HG03135 (cell line): Measurements from ENCODE around the gene AGFG1.

Experiments used
- ATAC-seq: cut with Tn5 transposase; IDR thresholded peaks from one replicate; pipeline ENCODE4 v1.9.1; 2021; ENCODE audit warnings: mild to moderate bottlenecking, moderate library complexity; ENCODE audit not compliant: unreplicated experiment

AGFG1 gene

GRCh38 chr2:227460833-227461232 lies 11.1 kb upstream of the AGFG1 start:
- no peak for ATAC-seq

GRCh38 chr2:227461811-227462461 lies 10.0 kb upstream of the AGFG1 start:
- peak; percentile 30 for ATAC-seq

GRCh38 chr2:227462462-227462951 lies 9.4 kb upstream of the AGFG1 start:
- peak; percentile 52 for ATAC-seq

- ATAC-seq, result no peak
These were observed 8.7 kb upstream of the AGFG1 start for GRCh38 chr2:227462972-227463931.

GRCh38 chr2:227464361-227464760 lies 7.6 kb upstream of the AGFG1 start:
- ATAC-seq, result no peak

GRCh38 chr2:227464851-227465250 lies 7.1 kb upstream of the AGFG1 start:
- no peak for ATAC-seq

- ATAC-seq, result no peak
These were observed 4.9 kb upstream of the AGFG1 start for GRCh38 chr2:227466887-227467600.

- ATAC-seq, result no peak
These were observed 544 bp upstream of the AGFG1 start for GRCh38 chr2:227471412-227471811.

GRCh38 chr2:227472265-227473121 lies 537 bp downstream of the AGFG1 start:
- peak; percentile 70 for ATAC-seq

- ATAC-seq, result no peak
These were observed 1.1 kb downstream of the AGFG1 start for GRCh38 chr2:227473122-227473461.

- ATAC-seq, result no peak
These were observed 1.9 kb downstream of the AGFG1 start for GRCh38 chr2:227473806-227474205.

GRCh38 chr2:227474410-227474809 lies 2.5 kb downstream of the AGFG1 start:
- no peak for ATAC-seq

- no peak for ATAC-seq
These were observed 5.3 kb downstream of the AGFG1 start for GRCh38 chr2:227477291-227477690.

- ATAC-seq, result no peak
These were observed 8.0 kb downstream of the AGFG1 start for GRCh38 chr2:227479865-227480475.

GRCh38 chr2:227480528-227480927 lies 8.6 kb downstream of the AGFG1 start:
- peak; percentile 40 for ATAC-seq

- ATAC-seq, result peak; percentile 96
These were observed 10.8 kb downstream of the AGFG1 start for GRCh38 chr2:227482638-227483340.

GRCh38 chr2:227485429-227485828 lies 13.5 kb downstream of the AGFG1 start:
- no peak for ATAC-seq

- ATAC-seq, result no peak
These were observed 14.7 kb downstream of the AGFG1 start for GRCh38 chr2:227486688-227487087.

GRCh38 chr2:227488045-227488444 lies 16.1 kb downstream of the AGFG1 start:
- no peak for ATAC-seq
